ENCODE data around the gene FAM163B.

FAM163B gene

GRCh38 chr9:133591985-133592384 is 17.2 kb downstream of the FAM163B start:
- Histone ChIP-seq H3K9ac (no peak overlapping the region), H3K9me3 (peaks cover 24% of the 10 kb centered on the region), H3K36me3 (no peaks in the 10 kb centered on the region), H3K4me3 (no peak overlapping the region), H4K20me1 (no peaks in the 10 kb centered on the region), H3K4me1 (peaks cover 40% of the 10 kb centered on the region), H3K27ac (0 out of 2 replicates have a peak overlapping the region, but pooled peaks have one; percentile 56), H3K27me3 (no peaks in the 10 kb centered on the region), H3K4me2 (peak overlapping the region; percentile 74)
- TF ChIP-seq Cebpa-rat (IDR thresholded peaks at IDR 0.05): no peak

DNA sequence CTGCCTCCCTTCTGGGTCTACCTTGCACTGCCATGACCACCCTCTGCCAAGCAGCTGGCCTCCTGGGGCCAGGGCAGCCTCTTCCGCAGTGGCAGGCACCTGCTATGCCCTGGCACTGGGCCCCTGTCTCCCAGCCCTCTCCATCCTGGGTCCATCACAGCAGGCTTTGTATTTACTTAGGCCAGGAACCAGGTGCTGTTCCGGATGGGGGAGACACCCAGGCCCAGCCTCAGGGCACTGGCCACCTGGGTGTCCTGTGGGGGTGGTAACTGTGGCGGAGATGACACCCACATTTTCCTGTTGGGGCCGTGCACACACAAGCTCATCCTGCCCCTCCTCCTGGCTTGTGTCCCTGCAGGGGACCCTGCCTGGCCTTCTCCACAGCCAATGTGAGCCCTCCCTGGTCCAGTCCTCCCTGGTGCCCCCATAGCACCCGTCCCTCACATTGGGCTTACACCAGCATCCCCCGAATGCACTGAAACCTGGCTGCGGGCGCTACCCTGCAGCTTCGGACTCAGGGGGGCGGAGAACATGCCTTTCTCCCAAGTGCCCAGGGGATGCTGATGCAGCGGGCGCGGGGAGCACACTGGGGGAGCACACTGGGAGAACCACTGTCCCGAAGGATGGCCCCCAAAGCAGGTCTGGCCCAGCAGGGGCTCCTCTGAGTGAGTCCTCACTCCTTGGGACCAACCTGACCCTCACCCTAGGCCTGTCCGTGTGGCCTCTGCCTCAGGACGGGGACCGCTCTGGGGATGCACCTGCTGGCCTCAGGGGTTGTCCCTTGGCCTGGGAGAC is 17.9 kb downstream of the FAM163B start:
- Histone ChIP-seq H3K4me2 (peak overlapping the region; percentile 74), H3K4me3 (no peak overlapping the region), H3K9ac (peak overlapping the region; percentile 6; the same call in 1 of the 2 replicates), H3K27ac (peak overlapping the region; percentile 56), H3K36me3 (no peaks in the 10 kb centered on the region), H3K4me1 (peaks cover 47% of the 10 kb centered on the region), H4K20me1 (no peaks in the 10 kb centered on the region), H3K9me3 (peaks cover 17% of the 10 kb centered on the region), H3K27me3 (no peaks in the 10 kb centered on the region)
- no peak for TF ChIP-seq Cebpa-rat (IDR thresholded peaks at IDR 0.05)

DNA sequence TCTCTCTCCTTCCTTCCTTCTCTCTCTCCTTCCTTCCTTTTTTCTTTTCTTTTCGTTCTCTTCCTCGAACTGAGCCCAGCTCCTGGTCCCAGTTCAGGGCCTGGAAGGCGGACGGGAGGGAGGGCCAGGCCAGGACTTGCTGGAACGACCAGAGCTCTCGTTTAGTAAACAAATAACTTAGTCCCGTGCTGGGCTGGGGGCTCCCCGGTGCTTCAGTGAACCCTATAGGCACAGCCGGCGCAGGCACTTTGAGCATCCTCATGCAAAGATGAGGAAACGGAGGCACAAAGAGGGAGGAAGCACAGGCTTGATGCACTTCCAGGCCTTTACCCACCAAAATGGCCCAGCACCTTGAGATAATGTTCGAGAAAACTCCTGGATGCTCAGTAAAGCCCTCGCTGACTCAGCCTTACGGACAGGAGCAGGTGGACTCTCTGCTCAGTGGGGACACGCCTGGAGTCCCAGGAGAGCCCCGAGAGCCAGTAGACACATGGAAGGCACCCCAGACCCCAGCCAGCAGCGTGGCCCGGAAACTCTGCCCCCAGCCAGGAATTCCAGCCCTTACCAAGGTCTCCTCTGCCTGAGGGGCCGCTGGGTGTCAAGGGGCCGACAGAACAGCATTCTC is 18.8 kb downstream of the FAM163B start:
- peak overlapping the region; percentile 6; the same call in 1 of the 2 replicates for H3K9ac ChIP-seq
- no peaks in the 10 kb centered on the region for H4K20me1 ChIP-seq
- no peaks in the 10 kb centered on the region for H3K36me3 ChIP-seq
- H3K9me3 ChIP-seq: peaks cover 8% of the 10 kb centered on the region; the same call in 1 of the 2 replicates
- peak overlapping the region; percentile 56 for H3K27ac ChIP-seq
- H3K4me3 ChIP-seq: no peak overlapping the region
- no peaks in the 10 kb centered on the region for H3K27me3 ChIP-seq
- H3K4me2 ChIP-seq: peak overlapping the region; percentile 74
- peaks cover 57% of the 10 kb centered on the region for H3K4me1 ChIP-seq
- TF ChIP-seq Cebpa-rat (IDR thresholded peaks at IDR 0.05): no peak

DNA sequence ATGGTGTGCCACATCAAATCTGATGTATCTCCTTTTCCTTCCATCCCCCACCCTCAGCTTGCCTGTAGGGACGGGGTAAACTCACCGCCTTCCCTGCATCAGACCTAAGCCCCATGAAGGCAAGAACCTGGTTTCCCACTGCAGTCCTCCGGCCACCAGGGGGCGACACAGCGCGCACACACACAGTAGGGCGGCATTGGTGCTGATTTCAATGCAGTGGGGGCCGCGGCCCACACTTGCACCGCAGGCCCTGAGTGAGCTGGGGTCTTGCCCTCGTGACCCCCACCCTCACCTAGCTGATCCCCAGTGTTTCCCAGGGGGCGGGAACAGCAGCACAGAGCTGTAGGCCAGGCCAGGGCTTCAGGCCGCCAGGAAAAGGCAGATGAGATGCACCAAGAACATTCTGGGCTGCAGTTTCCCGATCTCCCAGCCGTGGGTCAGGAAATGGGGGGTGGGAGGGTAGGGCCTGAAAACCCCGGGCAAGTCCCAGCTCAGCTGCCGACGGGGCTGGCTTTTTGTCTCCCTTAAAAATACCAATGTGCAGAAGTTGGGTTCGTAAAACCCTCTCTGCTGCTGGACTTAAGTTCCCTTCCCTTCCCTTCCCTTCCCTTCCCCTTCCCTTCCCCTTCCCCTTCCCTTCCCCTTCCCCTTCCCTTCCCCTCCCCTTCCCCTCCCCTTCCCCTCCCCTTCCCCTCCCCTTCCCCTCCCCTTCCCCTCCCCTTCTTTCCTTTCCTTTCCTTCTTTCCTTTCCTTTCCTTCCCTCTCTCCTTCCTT is 19.5 kb downstream of the FAM163B start:
- Histone ChIP-seq H3K4me3 (no peak overlapping the region), H3K9ac (no peak overlapping the region), H3K27ac (no peak overlapping the region), H3K4me2 (0 out of 2 replicates have a peak overlapping the region, but pooled peaks have one; percentile 20), H3K4me1 (peaks cover 64% of the 10 kb centered on the region), H3K27me3 (no peaks in the 10 kb centered on the region), H3K9me3 (peaks cover 8% of the 10 kb centered on the region; the same call in 1 of the 2 replicates), H3K36me3 (no peaks in the 10 kb centered on the region), H4K20me1 (no peaks in the 10 kb centered on the region)
- TF ChIP-seq Cebpa-rat (IDR thresholded peaks at IDR 0.05): no peak

- Histone ChIP-seq H3K4me3 (no peak overlapping the region), H3K4me1 (peaks cover 85% of the 10 kb centered on the region), H3K27ac (peak overlapping the region; percentile 97; the same call in 1 of the 2 replicates), H3K36me3 (no peaks in the 10 kb centered on the region), H3K9me3 (peaks cover 8% of the 10 kb centered on the region; the same call in 1 of the 2 replicates), H3K4me2 (peak overlapping the region; percentile 99), H4K20me1 (no peaks in the 10 kb centered on the region), H3K9ac (no peak overlapping the region), H3K27me3 (no peaks in the 10 kb centered on the region)
- TF ChIP-seq Cebpa-rat (IDR thresholded peaks at IDR 0.05): no peak
Observed at GRCh38 chr9:133587466-133587865, 21.7 kb downstream of the FAM163B start.

DNA sequence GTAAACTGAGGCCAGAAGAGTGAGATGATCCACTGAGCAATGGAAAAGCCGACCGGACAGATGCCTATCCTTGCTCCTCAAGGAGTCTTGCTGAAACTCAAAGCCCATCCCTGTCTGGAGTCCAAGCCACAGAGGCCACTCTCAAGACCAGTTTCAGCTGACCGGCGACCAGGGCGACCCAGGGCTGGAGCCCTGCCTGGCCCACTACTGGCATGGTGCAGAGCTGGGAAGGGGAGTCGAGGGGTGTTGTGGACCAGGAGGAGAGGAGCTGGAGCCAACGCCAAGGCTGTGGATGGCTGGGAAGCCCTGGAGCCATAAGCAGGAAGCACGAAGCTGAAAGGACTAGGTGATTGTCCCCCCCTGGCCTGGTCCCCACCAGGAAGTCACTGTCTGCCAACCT is 22.1 kb downstream of the FAM163B start:
- Histone ChIP-seq H4K20me1 (no peaks in the 10 kb centered on the region), H3K4me1 (peaks cover 89% of the 10 kb centered on the region), H3K4me3 (no peak overlapping the region), H3K27me3 (no peaks in the 10 kb centered on the region), H3K9ac (0 out of 2 replicates have a peak overlapping the region, but pooled peaks have one; percentile 83), H3K9me3 (peaks cover 8% of the 10 kb centered on the region; the same call in 1 of the 2 replicates), H3K4me2 (peak overlapping the region; percentile 99), H3K27ac (peak overlapping the region; percentile 97), H3K36me3 (no peaks in the 10 kb centered on the region)
- no peak for TF ChIP-seq Cebpa-rat (IDR thresholded peaks at IDR 0.05)

DNA sequence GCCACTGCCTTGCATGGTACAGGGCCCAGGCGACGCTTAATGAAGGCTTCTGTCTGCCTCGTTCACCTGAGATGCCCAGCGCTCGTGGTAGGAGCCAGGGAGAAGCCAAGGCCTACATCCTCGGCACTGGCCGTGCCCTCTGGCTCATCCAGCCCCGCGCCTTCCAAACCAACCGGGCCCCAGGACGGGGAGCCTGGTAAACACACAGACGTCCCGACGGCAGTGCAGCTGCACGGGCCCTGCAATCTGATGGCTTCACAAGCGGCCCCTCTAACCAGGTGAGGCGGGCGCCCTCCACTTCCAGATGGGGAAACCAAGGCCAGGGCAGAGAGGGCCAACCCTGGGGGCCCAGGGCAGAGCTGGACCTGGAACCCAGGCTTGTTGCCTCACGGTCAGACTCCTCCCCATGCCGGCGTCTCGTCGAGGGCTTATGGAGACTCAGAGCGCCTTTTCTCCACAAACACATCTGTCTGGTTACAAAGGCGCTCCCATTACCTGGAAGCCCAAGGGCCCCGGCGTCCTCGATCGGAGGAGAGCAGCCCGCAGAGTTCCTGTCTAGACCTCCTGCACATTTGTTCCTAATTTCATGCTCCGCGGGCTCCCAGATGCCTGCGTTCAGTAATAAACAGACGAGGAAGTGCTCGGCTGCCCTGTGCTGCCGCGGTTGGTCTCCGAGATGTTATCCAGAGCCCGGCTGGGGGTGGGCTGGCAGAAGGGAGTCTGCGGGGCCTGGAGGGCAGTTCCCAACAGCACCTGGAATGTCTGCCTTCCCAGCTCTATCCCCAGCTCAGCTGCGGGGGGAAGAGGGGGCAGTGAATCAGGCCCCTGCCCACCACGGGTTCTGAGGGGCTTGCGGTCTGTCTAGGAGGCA is 23.5 kb downstream of the FAM163B start:
- H3K9me3 ChIP-seq: peaks cover 8% of the 10 kb centered on the region; the same call in 1 of the 2 replicates
- no peak for TF ChIP-seq Cebpa-rat (IDR thresholded peaks at IDR 0.05)
- H3K4me1 ChIP-seq: peaks cover 89% of the 10 kb centered on the region
- H3K27me3 ChIP-seq: no peaks in the 10 kb centered on the region
- H4K20me1 ChIP-seq: no peaks in the 10 kb centered on the region
- peak overlapping the region; percentile 99 for H3K4me2 ChIP-seq
- H3K4me3 ChIP-seq: peak overlapping the region; percentile 57
- peak overlapping the region; percentile 97 for H3K27ac ChIP-seq
- H3K9ac ChIP-seq: peak overlapping the region; percentile 83
- no peaks in the 10 kb centered on the region for H3K36me3 ChIP-seq

DNA sequence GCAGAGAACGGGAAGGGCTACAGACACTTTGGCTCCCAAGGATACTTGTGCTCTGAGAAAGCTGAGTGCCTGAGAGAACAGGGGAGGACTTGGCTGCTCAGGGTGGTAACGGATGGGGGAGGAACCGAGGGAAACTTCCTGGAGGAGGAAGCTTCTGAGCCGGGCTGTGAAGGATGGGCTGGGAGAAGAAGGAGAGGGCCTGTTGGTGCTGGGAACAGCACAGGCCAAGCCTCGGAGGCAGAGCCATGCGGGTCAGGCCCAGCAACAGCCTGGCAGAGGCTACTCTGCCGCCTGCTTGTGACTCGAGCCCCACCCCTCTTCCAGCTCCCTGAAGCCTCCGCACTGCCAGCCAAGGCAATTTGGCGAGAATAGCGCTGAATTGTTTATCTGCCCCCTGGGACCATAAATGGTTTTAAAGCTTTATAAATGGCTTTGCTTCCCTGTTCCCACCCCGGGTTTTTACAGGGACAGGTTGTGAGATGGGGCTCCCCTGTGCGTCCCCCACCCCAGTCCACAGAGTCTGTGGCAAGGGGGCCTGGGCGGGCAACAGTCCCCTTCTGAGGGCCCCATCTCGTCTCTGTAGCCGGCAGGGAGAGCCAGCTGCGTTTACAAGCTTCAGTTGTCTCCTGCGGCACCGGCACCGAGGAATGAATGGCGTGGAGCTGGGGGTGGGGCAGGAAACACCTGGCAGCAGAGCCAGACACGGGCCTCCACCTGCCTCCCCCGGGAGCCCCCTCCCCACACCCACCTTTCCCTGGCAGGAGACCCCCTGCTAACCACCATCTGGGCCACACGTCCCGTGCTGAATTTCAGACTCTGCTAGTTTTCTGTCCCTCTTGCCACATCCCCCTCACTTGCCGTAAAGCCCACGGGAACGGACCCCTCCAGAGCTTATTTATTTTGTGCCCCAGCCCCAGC is 24.4 kb downstream of the FAM163B start:
- Histone ChIP-seq H3K4me3 (peak overlapping the region; percentile 57), H3K4me1 (peaks cover 91% of the 10 kb centered on the region), H3K9ac (peak overlapping the region; percentile 83)

More for the DNA sequence above, 24.4 kb downstream of the FAM163B start:
- peak; percentile 22; the same call in 1 of the 2 replicates for TF ChIP-seq Cebpa-rat (IDR thresholded peaks at IDR 0.05)
- no peaks in the 10 kb centered on the region for H3K27me3 ChIP-seq
- peak overlapping the region; percentile 97 for H3K27ac ChIP-seq
- H3K9me3 ChIP-seq: peaks cover 8% of the 10 kb centered on the region; the same call in 1 of the 2 replicates
- no peaks in the 10 kb centered on the region for H4K20me1 ChIP-seq
- H3K4me2 ChIP-seq: peak overlapping the region; percentile 99
- no peaks in the 10 kb centered on the region for H3K36me3 ChIP-seq

All from BLaER1 (cell line).